GM23338 (cell line): ENCODE results near the gene WDR38. TPM values are rescaled to one million over a fixed set of nuclear protein-coding genes. Genes with fewer than 3 reads are reported as not detected.
A peak's percentile ranks its signal among the peaks of the same experiment; 100 is the strongest.

ENCODE experiments used
- ATAC-seq: fragments of 200-7000 bp; cut with Tn5 transposase; 3 replicates; pipeline ENCODE4 v1.9.1; 2020
- DNase-seq: peaks from one replicate; pipeline ENCODE4 v3.0.0-alpha.2; 2015; ENCODE audit warnings: low spot score
- H2AFZ ChIP-seq: fragments of 200-600 bp; sonication (generic); 2 replicates; pipeline ENCODE4 v1.8.0; 2016; ENCODE audit warnings: antibody characterized with exemption, mild to moderate bottlenecking, moderate library complexity
- H3F3A ChIP-seq: fragments of 200-600 bp; sonication (generic); replicated peaks from 2 replicates; pipeline ENCODE4 v1.8.0; 2017; ENCODE audit warnings: antibody characterized with exemption, mixed run types, low read depth
- H3K27ac ChIP-seq: fragments of 200-600 bp; sonication (generic); 2 replicates; pipeline ENCODE4 v1.6.1; 2016; ENCODE audit warnings: low read depth
- H3K27me3 ChIP-seq: fragments of 200-600 bp; sonication (generic); 2 replicates; pipeline ENCODE4 v1.8.0; 2016; ENCODE audit warnings: mild to moderate bottlenecking, mixed run types, moderate library complexity; ENCODE audit not compliant: insufficient read depth
- H3K36me3 ChIP-seq: fragments of 200-600 bp; sonication (generic); 2 replicates; pipeline ENCODE4 v1.8.0; 2016; ENCODE audit warnings: mild to moderate bottlenecking; ENCODE audit not compliant: insufficient read depth
- H3K4me1 ChIP-seq: fragments of 200-600 bp; sonication (generic); 2 replicates; pipeline ENCODE4 v1.8.0; 2016; ENCODE audit warnings: mild to moderate bottlenecking, moderate library complexity; ENCODE audit not compliant: insufficient read depth
- H3K4me2 ChIP-seq: fragments of 200-600 bp; sonication (generic); 2 replicates; pipeline ENCODE4 v1.7.1; 2017; ENCODE audit warnings: mixed run types
- H3K4me3 ChIP-seq: fragments of 200-600 bp; sonication (generic); 2 replicates; pipeline ENCODE4 v1.6.1; 2016; ENCODE audit warnings: mixed run types
- H3K79me2 ChIP-seq: fragments of 200-600 bp; sonication (generic); replicated peaks from 2 replicates; pipeline ENCODE4 v1.8.0; 2017; ENCODE audit warnings: mild to moderate bottlenecking; ENCODE audit not compliant: insufficient read depth
- H3K9me2 ChIP-seq: fragments of 200-600 bp; sonication (generic); 2 replicates; pipeline ENCODE4 v1.8.0; 2017; ENCODE audit not compliant: insufficient read depth
- H4K20me1 ChIP-seq: fragments of 200-600 bp; sonication (generic); replicated peaks from 2 replicates; pipeline ENCODE4 v1.8.0; 2017; ENCODE audit warnings: mild to moderate bottlenecking; ENCODE audit not compliant: insufficient read depth
- H3K27ac Mint-ChIP-seq: 2 replicates; pipeline ENCODE4 v1.8.0; 2020; ENCODE audit warnings: inconsistent platforms, mild to moderate bottlenecking, moderate library complexity, mixed read lengths
- H3K27me3 Mint-ChIP-seq: 3 replicates; pipeline ENCODE4 v1.8.0; 2022; ENCODE audit warnings: low read depth, mild to moderate bottlenecking, moderate library complexity, mixed read lengths, inconsistent platforms; ENCODE audit not compliant: insufficient read depth, poor library complexity
- H3K36me3 Mint-ChIP-seq: 3 replicates; pipeline ENCODE4 v1.8.0; 2021; ENCODE audit warnings: low read depth, mild to moderate bottlenecking, inconsistent platforms, moderate library complexity, mixed read lengths
- H3K4me1 Mint-ChIP-seq: 3 replicates; pipeline ENCODE4 v1.8.0; 2020; ENCODE audit warnings: mild to moderate bottlenecking, inconsistent platforms, mixed read lengths
- H3K4me3 Mint-ChIP-seq: 3 replicates; pipeline ENCODE4 v1.8.0; 2021; ENCODE audit warnings: moderate library complexity, mild to moderate bottlenecking, inconsistent platforms, mixed read lengths
- H3K9me3 Mint-ChIP-seq: 3 replicates; pipeline ENCODE4 v1.8.0; 2020; ENCODE audit warnings: moderate library complexity, mild to moderate bottlenecking, inconsistent platforms, mixed read lengths
- ETS1 ChIP-seq: IDR thresholded peaks from 2 replicates; pipeline ENCODE4 v1.6.1; 2016; ENCODE audit warnings: antibody characterized with exemption
- EZH2 ChIP-seq: fragments of 200-600 bp; sonication (generic); IDR thresholded peaks from one replicate; pipeline ENCODE4 v1.8.0; 2017; ENCODE audit warnings: antibody characterized with exemption, mild to moderate bottlenecking, low read depth; ENCODE audit not compliant: unreplicated experiment
- EZH2phosphoT487 ChIP-seq: fragments of 200-600 bp; sonication (generic); IDR thresholded peaks from one replicate; pipeline ENCODE4 v1.8.1; 2018; ENCODE audit warnings: antibody characterized with exemption; ENCODE audit not compliant: unreplicated experiment
- NANOG ChIP-seq: IDR thresholded peaks from 2 replicates; pipeline ENCODE4 v1.6.1; 2016; ENCODE audit warnings: antibody characterized with exemption, borderline replicate concordance
- POLR2AphosphoS5 ChIP-seq: IDR thresholded peaks from 2 replicates; pipeline ENCODE4 v1.6.1; 2016; ENCODE audit warnings: antibody characterized with exemption, low read depth
- STAT1 ChIP-seq: IDR thresholded peaks from one replicate; pipeline ENCODE4 v1.6.1; 2016; ENCODE audit warnings: antibody characterized with exemption; ENCODE audit not compliant: unreplicated experiment
- ZNF114 ChIP-seq: fragments of 250-450 bp; sonication (Bioruptor Pico); IDR thresholded peaks from 2 replicates; pipeline ENCODE4 v1.5.0; 2020; ENCODE audit warnings: mild to moderate bottlenecking, moderate library complexity
- polyA plus RNA-seq: library from polyadenylated mRNA; unstranded; fragments of >200 nt; fragmentation: Nextera tagmentation; extraction: Ambion mirVana; gene quantifications from 2 replicates; pipeline ENCODE4 v1.2.1, GENCODE V29; 2016
- total RNA-seq: library from RNA; depleted of rRNA; stranded (reverse); fragments of >200 nt; shearing (Covaris generic); gene quantifications from 2 replicates; pipeline ENCODE4 v1.2.3, GENCODE V29; 2014
- TF ChIP-seq, protein P1 (sequence below): IDR thresholded peaks from one replicate; pipeline ENCODE4 v1.6.1; 2018; ENCODE audit warnings: antibody characterized with exemption; ENCODE audit not compliant: unreplicated experiment
- TF ChIP-seq, protein P2 (sequence below), 2 experiments: fragments of 200-600 bp in 1 of 2; sonication (generic) in 1 of 2; conservative IDR thresholded peaks; 2 replicates each; pipeline versions ENCODE4 v1.5.1 to v1.6.1; 2016 to 2017; ENCODE audit warnings: antibody characterized with exemption in 2 of 2, low read depth in 2 of 2, mild to moderate bottlenecking in 2 of 2, moderate library complexity in 1 of 2

Gene WDR38
- total and polyA plus RNA-seq, 2 experiments from 2014 or later: not detected

DNA sequence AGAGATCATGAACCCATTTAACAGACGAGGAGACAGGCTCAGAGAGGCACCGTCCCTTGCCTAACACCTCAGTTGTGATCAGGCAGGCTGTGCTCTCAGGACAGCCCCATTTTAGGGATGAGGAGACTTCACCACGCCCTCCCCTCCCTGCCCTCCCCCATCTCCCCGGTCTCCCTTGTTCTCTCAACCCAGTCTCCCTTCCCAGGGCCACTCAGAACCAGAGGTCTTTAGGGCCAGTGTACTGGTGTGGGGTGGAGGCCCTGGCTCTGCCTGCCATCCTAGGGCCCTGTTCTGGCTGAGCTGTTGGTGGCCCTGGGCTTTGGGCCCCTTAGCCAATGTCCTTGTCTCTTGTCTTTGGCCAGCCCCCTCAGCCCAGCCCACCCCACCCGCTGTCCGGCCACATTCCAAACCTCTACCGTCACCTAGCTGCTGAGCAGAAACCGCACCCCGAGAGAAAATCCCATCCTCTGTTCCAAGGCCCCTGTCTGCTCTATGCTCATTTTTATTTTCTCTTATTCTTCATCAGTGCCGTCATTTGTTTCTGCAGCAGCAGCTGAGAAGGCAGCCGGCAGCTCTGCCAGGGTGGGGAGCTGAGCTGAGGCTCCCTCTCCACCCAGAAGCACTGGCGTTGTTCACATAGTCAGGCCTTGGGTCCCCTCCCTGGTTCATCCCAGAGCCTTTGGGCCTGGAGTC, 42.5 kb upstream of the WDR38 start:
- peak overlapping the region; percentile 99 for H2AFZ ChIP-seq
- Mint-ChIP-seq H3K27ac (peak overlapping the region; percentile 91), H3K27me3 (peaks cover 6% of the 10 kb centered on the region), H3K4me3 (no peak overlapping the region; the same call in 2 of the 3 replicates), H3K9me3 (no peaks in the 10 kb centered on the region), H3K36me3 (no peaks in the 10 kb centered on the region; the same call in 2 of the 3 replicates), H3K4me1 (peaks cover 34% of the 10 kb centered on the region)
- TF ChIP-seq EZH2 (no peak), STAT1 (no peak), POLR2AphosphoS5 (0 out of 2 replicates have a peak, but pooled peaks have one; percentile 26), EZH2phosphoT487 (no peak), ZNF114 (no peak), NANOG (no peak), ETS1 (no peak)
- TF ChIP-seq, protein P1, sequence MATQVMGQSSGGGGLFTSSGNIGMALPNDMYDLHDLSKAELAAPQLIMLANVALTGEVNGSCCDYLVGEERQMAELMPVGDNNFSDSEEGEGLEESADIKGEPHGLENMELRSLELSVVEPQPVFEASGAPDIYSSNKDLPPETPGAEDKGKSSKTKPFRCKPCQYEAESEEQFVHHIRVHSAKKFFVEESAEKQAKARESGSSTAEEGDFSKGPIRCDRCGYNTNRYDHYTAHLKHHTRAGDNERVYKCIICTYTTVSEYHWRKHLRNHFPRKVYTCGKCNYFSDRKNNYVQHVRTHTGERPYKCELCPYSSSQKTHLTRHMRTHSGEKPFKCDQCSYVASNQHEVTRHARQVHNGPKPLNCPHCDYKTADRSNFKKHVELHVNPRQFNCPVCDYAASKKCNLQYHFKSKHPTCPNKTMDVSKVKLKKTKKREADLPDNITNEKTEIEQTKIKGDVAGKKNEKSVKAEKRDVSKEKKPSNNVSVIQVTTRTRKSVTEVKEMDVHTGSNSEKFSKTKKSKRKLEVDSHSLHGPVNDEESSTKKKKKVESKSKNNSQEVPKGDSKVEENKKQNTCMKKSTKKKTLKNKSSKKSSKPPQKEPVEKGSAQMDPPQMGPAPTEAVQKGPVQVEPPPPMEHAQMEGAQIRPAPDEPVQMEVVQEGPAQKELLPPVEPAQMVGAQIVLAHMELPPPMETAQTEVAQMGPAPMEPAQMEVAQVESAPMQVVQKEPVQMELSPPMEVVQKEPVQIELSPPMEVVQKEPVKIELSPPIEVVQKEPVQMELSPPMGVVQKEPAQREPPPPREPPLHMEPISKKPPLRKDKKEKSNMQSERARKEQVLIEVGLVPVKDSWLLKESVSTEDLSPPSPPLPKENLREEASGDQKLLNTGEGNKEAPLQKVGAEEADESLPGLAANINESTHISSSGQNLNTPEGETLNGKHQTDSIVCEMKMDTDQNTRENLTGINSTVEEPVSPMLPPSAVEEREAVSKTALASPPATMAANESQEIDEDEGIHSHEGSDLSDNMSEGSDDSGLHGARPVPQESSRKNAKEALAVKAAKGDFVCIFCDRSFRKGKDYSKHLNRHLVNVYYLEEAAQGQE: no peak
- TF ChIP-seq, protein P2, sequence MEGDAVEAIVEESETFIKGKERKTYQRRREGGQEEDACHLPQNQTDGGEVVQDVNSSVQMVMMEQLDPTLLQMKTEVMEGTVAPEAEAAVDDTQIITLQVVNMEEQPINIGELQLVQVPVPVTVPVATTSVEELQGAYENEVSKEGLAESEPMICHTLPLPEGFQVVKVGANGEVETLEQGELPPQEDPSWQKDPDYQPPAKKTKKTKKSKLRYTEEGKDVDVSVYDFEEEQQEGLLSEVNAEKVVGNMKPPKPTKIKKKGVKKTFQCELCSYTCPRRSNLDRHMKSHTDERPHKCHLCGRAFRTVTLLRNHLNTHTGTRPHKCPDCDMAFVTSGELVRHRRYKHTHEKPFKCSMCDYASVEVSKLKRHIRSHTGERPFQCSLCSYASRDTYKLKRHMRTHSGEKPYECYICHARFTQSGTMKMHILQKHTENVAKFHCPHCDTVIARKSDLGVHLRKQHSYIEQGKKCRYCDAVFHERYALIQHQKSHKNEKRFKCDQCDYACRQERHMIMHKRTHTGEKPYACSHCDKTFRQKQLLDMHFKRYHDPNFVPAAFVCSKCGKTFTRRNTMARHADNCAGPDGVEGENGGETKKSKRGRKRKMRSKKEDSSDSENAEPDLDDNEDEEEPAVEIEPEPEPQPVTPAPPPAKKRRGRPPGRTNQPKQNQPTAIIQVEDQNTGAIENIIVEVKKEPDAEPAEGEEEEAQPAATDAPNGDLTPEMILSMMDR (conservative IDR thresholded peaks at IDR 0.05; ENCODE audit: low read depth in 2 of 2): peak in 1 of 2 experiments; percentile 58; a peak in 2 of 4 replicates
- no peaks in the 10 kb centered on the region for H3K36me3 ChIP-seq
- H3K79me2 ChIP-seq: no peaks in the 10 kb centered on the region
- no peaks in the 10 kb centered on the region for H3K9me2 ChIP-seq
- 0 out of 2 replicates have a peak overlapping the region, but pooled peaks have one; percentile 32 for H3K4me3 ChIP-seq
- DNase-seq (peak; percentile 93), ATAC-seq (peak; percentile 93)
- H3K4me1 ChIP-seq: peaks cover 14% of the 10 kb centered on the region
- H3K27me3 ChIP-seq: no peaks in the 10 kb centered on the region
- 0 out of 2 replicates have a peak, but pooled peaks cover 4% of the 10 kb centered on the region for H3F3A ChIP-seq
- H4K20me1 ChIP-seq: no peaks in the 10 kb centered on the region
- H3K4me2 ChIP-seq: peak overlapping the region; percentile 76
- peak overlapping the region; percentile 88 for H3K27ac ChIP-seq
